Caco-2 (cell line): ENCODE results near the gene ELN. TPM values are rescaled to one million over a fixed set of nuclear protein-coding genes. Genes with fewer than 3 reads are reported as not detected.

ENCODE experiments used
- BruUV-seq: library from RNA; stranded (reverse); fragments of 400-500 nt; replicated peaks from 2 replicates; lab custom pipeline; 2021; lab: Mats Ljungman, UMichigan
- CTCF ChIA-PET: fragments of 300-600 bp; sonication (Branson Sonifier 250); formaldehyde crosslinking; loops from one replicate; lab custom pipeline; 2022; ENCODE audit warnings: antibody characterized with exemption; lab: Charles Lee
- POLR2A ChIA-PET: fragments of 300-600 bp; sonication (Branson Sonifier 250); formaldehyde crosslinking; loops from one replicate; lab custom pipeline; 2022; ENCODE audit warnings: antibody characterized with exemption; lab: Charles Lee
- DNase-seq, 2 experiments: peaks; one replicate each; pipeline versions ENCODE4 v3.0.0 to v3.0.0-alpha.2; 2020 to 2022
- H3K27me3 ChIP-seq: replicated peaks from 2 replicates; pipeline ENCODE4 v1.6.0; 2011; ENCODE audit warnings: low read length; ENCODE audit not compliant: control insufficient read depth, insufficient read depth
- H3K36me3 ChIP-seq: 2 replicates; pipeline ENCODE4 v1.5.1; 2011; ENCODE audit warnings: low read length; ENCODE audit not compliant: control insufficient read depth, insufficient read depth
- H3K4me1 ChIP-seq: fragments of 250-450 bp; sonication (Bioruptor Pico); 2 replicates; pipeline ENCODE4 v1.5.1; 2020; ENCODE audit warnings: mild to moderate bottlenecking
- H3K4me3 ChIP-seq: 2 replicates; pipeline ENCODE4 v1.5.1; 2011; ENCODE audit warnings: low read depth, mild to moderate bottlenecking, control low read depth, low read length
- H3K9me3 ChIP-seq: fragments of 250-450 bp; sonication (Bioruptor Pico); 2 replicates; pipeline ENCODE4 v1.5.1; 2020; ENCODE audit warnings: mild to moderate bottlenecking, moderate library complexity
- H3K27ac Mint-ChIP-seq: one replicate; pipeline ENCODE4 v1.8.0; 2022; ENCODE audit warnings: mixed read lengths; ENCODE audit not compliant: unreplicated experiment
- H3K27me3 Mint-ChIP-seq: one replicate; pipeline ENCODE4 v1.8.0; 2022; ENCODE audit warnings: mixed read lengths; ENCODE audit not compliant: insufficient read depth, unreplicated experiment
- H3K36me3 Mint-ChIP-seq: one replicate; pipeline ENCODE4 v1.8.0; 2022; ENCODE audit warnings: mild to moderate bottlenecking, mixed read lengths; ENCODE audit not compliant: insufficient read depth, unreplicated experiment
- H3K4me1 Mint-ChIP-seq: one replicate; pipeline ENCODE4 v1.8.0; 2022; ENCODE audit warnings: low read depth, mixed read lengths; ENCODE audit not compliant: unreplicated experiment
- H3K4me3 Mint-ChIP-seq: one replicate; pipeline ENCODE4 v1.8.0; 2022; ENCODE audit warnings: mild to moderate bottlenecking, moderate library complexity, mixed read lengths; ENCODE audit not compliant: unreplicated experiment
- H3K9me3 Mint-ChIP-seq: one replicate; pipeline ENCODE4 v1.8.0; 2022; ENCODE audit warnings: mixed read lengths; ENCODE audit not compliant: unreplicated experiment
- CTCF ChIP-seq, 2 experiments: fragments of 200-600 bp in 1 of 2; IDR thresholded peaks; 1 replicate in 1 of 2; 2 replicates in 1 of 2; pipeline versions ENCODE4 v1.5.1 to v1.8.0; 2011 to 2022; ENCODE audit warnings: antibody characterized with exemption in 1 of 2, control low read depth in 1 of 2, inconsistent platforms in 1 of 2, low read depth in 1 of 2, low read length in 1 of 2, mild to moderate bottlenecking in 1 of 2, moderate library complexity in 1 of 2; ENCODE audit not compliant: insufficient read depth in 1 of 2, severe bottlenecking in 1 of 2, unreplicated experiment in 1 of 2
- intact Hi-C: fragments of 100-400 bp; cut with micrococcal nuclease; formaldehyde crosslinking; loops from one replicate; pipeline ENCODE4 v1.10.0; 2022; ENCODE audit not compliant: unreplicated experiment
- total RNA-seq: library from RNA; stranded (reverse); gene quantifications from 2 replicates; pipeline ENCODE4 v1.2.3, GENCODE V29; 2022

Gene ELN
- total RNA-seq, 1 experiment from 2014 or later: not detected

GRCh38 chr7:74061840-74062539, 34.0 kb downstream of the ELN start:
- TF ChIP-seq CTCF (IDR thresholded peaks at IDR 0.05; ENCODE audit: insufficient read depth in 1 of 2, low read depth in 1 of 2, low read length in 1 of 2, severe bottlenecking in 1 of 2, unreplicated experiment in 1 of 2): no peak
- no peaks in the 10 kb centered on the region for H3K9me3 ChIP-seq
- Mint-ChIP-seq H3K4me3 (no peak overlapping the region), H3K27me3 (peaks cover 6% of the 10 kb centered on the region), H3K9me3 (no peaks in the 10 kb centered on the region), H3K4me1 (no peaks in the 10 kb centered on the region), H3K36me3 (no peaks in the 10 kb centered on the region), H3K27ac (peak overlapping the region; percentile 53)
- no peaks in the 10 kb centered on the region for H3K27me3 ChIP-seq
- intact Hi-C loops: no loop called here
- DNase-seq: no peak
- ChIA-PET CTCF (no interaction called here), POLR2A (no interaction called here)
- H3K36me3 ChIP-seq: no peaks in the 10 kb centered on the region
- BruUV-seq: no TSS peak
- no peaks in the 10 kb centered on the region; the same call in 1 of the 2 replicates for H3K4me1 ChIP-seq
- H3K4me3 ChIP-seq: no peak overlapping the region

- H3K9me3 Mint-ChIP-seq: no peaks in the 10 kb centered on the region
- intact Hi-C loops: no loop called here
- Histone ChIP-seq H3K4me1 (no peaks in the 10 kb centered on the region; the same call in 1 of the 2 replicates), H3K36me3 (no peaks in the 10 kb centered on the region), H3K4me3 (no peak overlapping the region), H3K9me3 (no peaks in the 10 kb centered on the region), H3K27me3 (no peaks in the 10 kb centered on the region)
- peaks cover under 1% of the 10 kb centered on the region for H3K27me3 Mint-ChIP-seq
- no peaks in the 10 kb centered on the region for H3K4me1 Mint-ChIP-seq
- no peak overlapping the region for H3K27ac Mint-ChIP-seq
- BruUV-seq: no TSS peak
- TF ChIP-seq CTCF (IDR thresholded peaks at IDR 0.05; ENCODE audit: insufficient read depth in 1 of 2, low read depth in 1 of 2, low read length in 1 of 2, severe bottlenecking in 1 of 2, unreplicated experiment in 1 of 2): no peak
- no peak for DNase-seq
- H3K4me3 Mint-ChIP-seq: no peak overlapping the region
- ChIA-PET CTCF (no interaction called here), POLR2A (no interaction called here)
- no peaks in the 10 kb centered on the region for H3K36me3 Mint-ChIP-seq
These were observed 35.3 kb downstream of the ELN start for GRCh38 chr7:74063223-74063641.

GRCh38 chr7:74063646-74064045, 35.7 kb downstream of the ELN start:
- BruUV-seq: no TSS peak
- H3K9me3 ChIP-seq: no peaks in the 10 kb centered on the region
- CTCF ChIA-PET: no interaction called here
- Mint-ChIP-seq H3K4me1 (no peaks in the 10 kb centered on the region), H3K36me3 (no peaks in the 10 kb centered on the region), H3K27ac (no peak overlapping the region), H3K27me3 (no peaks in the 10 kb centered on the region), H3K4me3 (no peak overlapping the region), H3K9me3 (no peaks in the 10 kb centered on the region)
- POLR2A ChIA-PET: no interaction called here
- DNase-seq: no peak
- no peaks in the 10 kb centered on the region for H3K36me3 ChIP-seq
- no peaks in the 10 kb centered on the region for H3K27me3 ChIP-seq
- no peaks in the 10 kb centered on the region; the same call in 1 of the 2 replicates for H3K4me1 ChIP-seq
- H3K4me3 ChIP-seq: no peak overlapping the region
- no peak for TF ChIP-seq CTCF (IDR thresholded peaks at IDR 0.05; ENCODE audit: insufficient read depth in 1 of 2, low read depth in 1 of 2, low read length in 1 of 2, severe bottlenecking in 1 of 2, unreplicated experiment in 1 of 2)
- intact Hi-C loops: no loop called here
